Karpas-422 (cell line): ENCODE measurements around the gene DSCAML1. TPM values are rescaled to one million over a fixed set of nuclear protein-coding genes. Genes with fewer than 3 reads are reported as not detected.
"Not testable (repeated sequence)": the region's sequence is repeated elsewhere in the genome, so short reads cannot be mapped to it uniquely, and the experiment has no call there.

Experiments
- DNase-seq: peaks from one replicate; pipeline ENCODE4 v3.0.0-alpha.2; 2015
- H2AFZ ChIP-seq: fragments of 200-600 bp; sonication (generic); 2 replicates; pipeline ENCODE4 v1.6.1; 2014; ENCODE audit warnings: antibody characterized with exemption, low read length, mixed read lengths
- H3K27ac ChIP-seq: fragments of 200-600 bp; sonication (generic); 2 replicates; pipeline ENCODE4 v1.5.1; 2014; ENCODE audit warnings: mild to moderate bottlenecking, low read length, moderate library complexity
- H3K27me3 ChIP-seq: fragments of 200-600 bp; sonication (generic); 2 replicates; pipeline ENCODE4 v1.6.1; 2014; ENCODE audit warnings: low read length, mixed read lengths
- H3K36me3 ChIP-seq: fragments of 200-600 bp; sonication (generic); 2 replicates; pipeline ENCODE4 v1.6.1; 2014; ENCODE audit warnings: low read length, mixed read lengths; ENCODE audit not compliant: insufficient read depth
- H3K4me1 ChIP-seq: fragments of 200-600 bp; sonication (generic); 2 replicates; pipeline ENCODE4 v1.6.1; 2014; ENCODE audit warnings: mild to moderate bottlenecking, low read length, mixed read lengths
- H3K4me2 ChIP-seq: fragments of 200-600 bp; sonication (generic); 2 replicates; pipeline ENCODE4 v1.6.1; 2014; ENCODE audit warnings: low read length, low read depth, mild to moderate bottlenecking; ENCODE audit not compliant: poor library complexity, severe bottlenecking
- H3K4me3 ChIP-seq: fragments of 200-600 bp; sonication (generic); 2 replicates; pipeline ENCODE4 v1.5.1; 2014; ENCODE audit warnings: mild to moderate bottlenecking, antibody characterized with exemption, low read length, mixed read lengths
- H3K79me2 ChIP-seq: fragments of 200-600 bp; sonication (generic); 2 replicates; pipeline ENCODE4 v1.6.1; 2014; ENCODE audit warnings: mild to moderate bottlenecking, low read length, mixed read lengths
- H3K9ac ChIP-seq: fragments of 200-600 bp; sonication (generic); 2 replicates; pipeline ENCODE4 v1.6.0; 2014; ENCODE audit warnings: low read length
- H3K9me2 ChIP-seq: fragments of 200-600 bp; sonication (generic), shearing (Covaris generic); replicated peaks from 2 replicates; pipeline ENCODE4 v1.6.0; 2014; ENCODE audit warnings: mild to moderate bottlenecking, low read length, moderate library complexity; ENCODE audit not compliant: insufficient read depth
- H3K9me3 ChIP-seq: fragments of 300-700, 200-600 bp; sonication (generic); 2 replicates; pipeline ENCODE4 v1.6.1; 2014; ENCODE audit warnings: low read length, mixed read lengths
- H4K20me1 ChIP-seq: fragments of 200-600 bp; sonication (generic); 2 replicates; pipeline ENCODE4 v1.6.1; 2014; ENCODE audit warnings: mild to moderate bottlenecking, antibody characterized with exemption, low read length, low read depth; ENCODE audit not compliant: insufficient read depth
- total RNA-seq: library from RNA; depleted of rRNA; stranded (reverse); fragments of >200 nt; shearing (Covaris generic); gene quantifications from 2 replicates; pipeline ENCODE4 v1.2.3, GENCODE V29; 2014; ENCODE audit warnings: low replicate concordance

Gene DSCAML1
- total RNA-seq, 1 experiment from 2014 or later = not detected

DNA sequence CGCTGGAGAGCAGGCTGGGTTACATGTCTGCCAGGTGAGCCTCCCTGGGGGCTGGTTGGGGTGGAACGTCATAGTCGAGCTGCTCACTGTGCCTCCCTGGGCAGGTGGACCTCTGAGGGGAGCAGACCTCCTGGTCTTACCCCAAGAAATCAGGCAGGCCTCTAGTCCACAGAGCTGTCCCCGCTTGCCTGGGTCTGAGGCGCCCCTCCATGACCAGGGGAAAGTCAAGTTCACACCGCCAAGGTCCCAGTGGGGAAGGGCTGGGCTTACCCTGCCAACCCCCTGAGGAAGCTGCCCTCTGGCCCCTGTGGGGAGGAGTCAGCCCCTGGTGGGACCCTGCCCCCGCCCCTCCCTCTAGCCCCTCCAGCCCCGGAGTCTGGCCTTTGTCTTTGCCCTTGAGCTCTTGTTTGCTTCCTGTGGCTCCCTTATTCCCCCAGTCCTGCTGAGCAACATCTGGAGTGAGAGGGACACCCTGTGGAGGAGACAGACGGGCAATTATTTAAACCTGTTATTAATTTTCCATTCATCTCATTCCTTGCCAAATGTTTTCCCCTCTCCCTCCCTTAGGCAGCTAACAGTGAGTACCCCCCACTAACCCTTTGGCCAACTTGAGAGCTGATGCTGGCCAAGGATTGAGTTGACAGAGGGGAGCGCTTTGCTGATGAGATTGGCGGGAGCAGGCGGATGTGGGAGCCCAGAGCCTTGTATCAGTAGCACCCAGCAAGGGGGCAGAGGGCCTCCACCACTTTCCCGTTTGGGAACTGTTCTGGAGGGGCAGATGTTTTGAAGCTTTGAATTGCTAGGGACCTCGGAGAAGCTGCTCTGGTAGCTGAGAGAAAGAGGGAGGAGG is 385.9 kb downstream of the DSCAML1 start:
- no peak for DNase-seq
- no peaks in the 10 kb centered on the region for H3K27me3 ChIP-seq
- no peaks in the 10 kb centered on the region for H3K4me1 ChIP-seq
- no peak overlapping the region for H3K9ac ChIP-seq
- no peak overlapping the region for H3K4me3 ChIP-seq
- H3K9me2 ChIP-seq = no peaks in the 10 kb centered on the region
- H3K27ac ChIP-seq = no peak overlapping the region
- no peaks in the 10 kb centered on the region for H4K20me1 ChIP-seq
- H2AFZ ChIP-seq = no peak overlapping the region
- no peaks in the 10 kb centered on the region for H3K9me3 ChIP-seq
- no peaks in the 10 kb centered on the region for H3K36me3 ChIP-seq
- H3K4me2 ChIP-seq = no peak overlapping the region
- no peaks in the 10 kb centered on the region for H3K79me2 ChIP-seq

- no peak for DNase-seq
- H3K9me2 ChIP-seq = no peaks in the 10 kb centered on the region
Measured at GRCh38 chr11:117410238-117410637, 386.8 kb downstream of the DSCAML1 start.

DNA sequence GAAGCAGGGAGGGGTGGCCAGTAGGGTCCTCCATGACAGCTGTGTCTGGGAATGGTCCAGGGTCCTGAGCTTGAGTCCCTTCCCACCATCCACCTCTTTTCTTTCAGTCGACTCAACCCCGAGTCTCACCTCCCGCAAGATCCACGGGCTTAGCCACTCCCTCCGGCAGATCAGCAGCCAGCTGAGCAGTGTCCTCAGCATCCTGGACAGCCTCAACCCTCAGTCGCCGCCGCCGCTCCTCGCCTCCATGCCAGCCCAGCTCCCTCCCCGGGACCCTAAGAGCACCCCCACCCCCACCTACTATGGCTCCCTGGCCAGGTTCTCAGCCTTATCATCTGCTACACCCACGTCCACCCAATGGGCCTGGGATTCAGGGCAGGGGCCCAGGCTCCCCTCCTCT is 387.5 kb downstream of the DSCAML1 start:
- H3K9me2 ChIP-seq = no peaks in the 10 kb centered on the region
- no peak overlapping the region for H3K27ac ChIP-seq
- H4K20me1 ChIP-seq = no peaks in the 10 kb centered on the region
- no peak overlapping the region for H3K4me2 ChIP-seq
- no peaks in the 10 kb centered on the region for H3K79me2 ChIP-seq
- H3K9ac ChIP-seq = no peak overlapping the region
- DNase-seq = no peak
- no peak overlapping the region for H2AFZ ChIP-seq
- no peaks in the 10 kb centered on the region for H3K9me3 ChIP-seq
- no peaks in the 10 kb centered on the region for H3K4me1 ChIP-seq
- H3K36me3 ChIP-seq = no peaks in the 10 kb centered on the region
- H3K27me3 ChIP-seq = no peaks in the 10 kb centered on the region
- no peak overlapping the region for H3K4me3 ChIP-seq

More at GRCh38 chr11:117410238-117410637, 386.8 kb downstream of the DSCAML1 start:
- H3K4me2 ChIP-seq = no peak overlapping the region
- no peak overlapping the region for H3K4me3 ChIP-seq
- no peaks in the 10 kb centered on the region for H3K27me3 ChIP-seq
- H4K20me1 ChIP-seq = no peaks in the 10 kb centered on the region
- H3K4me1 ChIP-seq = no peaks in the 10 kb centered on the region
- no peaks in the 10 kb centered on the region for H3K9me3 ChIP-seq
- H3K9ac ChIP-seq = no peak overlapping the region
- no peak overlapping the region for H2AFZ ChIP-seq
- H3K79me2 ChIP-seq = no peaks in the 10 kb centered on the region
- H3K27ac ChIP-seq = no peak overlapping the region
- H3K36me3 ChIP-seq = no peaks in the 10 kb centered on the region

DNA sequence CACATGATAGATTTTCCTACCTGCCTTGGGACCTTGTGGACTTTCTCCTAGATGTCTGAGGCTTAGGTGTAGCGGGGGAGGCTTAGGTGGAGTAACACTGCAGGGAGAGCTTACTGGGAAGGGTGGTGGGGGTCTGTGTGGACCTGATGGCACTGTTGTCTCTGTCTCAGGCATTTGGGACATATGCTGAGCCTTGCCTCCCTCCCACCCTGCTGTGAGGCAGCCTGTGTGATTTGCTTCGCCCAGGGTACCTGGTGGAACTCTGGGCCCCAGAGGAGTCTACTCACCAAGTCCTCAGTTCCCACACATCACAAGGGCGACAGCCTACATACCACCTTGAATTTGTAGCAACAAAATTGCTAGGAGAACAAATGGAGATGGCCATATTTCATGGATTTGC is 388.7 kb downstream of the DSCAML1 start:
- Histone ChIP-seq H4K20me1 (no peaks in the 10 kb centered on the region), H3K9me3 (no peaks in the 10 kb centered on the region), H3K27ac (no peak overlapping the region), H3K4me2 (no peak overlapping the region), H3K4me1 (no peaks in the 10 kb centered on the region), H3K27me3 (no peaks in the 10 kb centered on the region), H2AFZ (no peak overlapping the region), H3K9me2 (no peaks in the 10 kb centered on the region), H3K36me3 (no peaks in the 10 kb centered on the region), H3K4me3 (no peak overlapping the region), H3K9ac (no peak overlapping the region), H3K79me2 (no peaks in the 10 kb centered on the region)
- DNase-seq = no peak

DNA sequence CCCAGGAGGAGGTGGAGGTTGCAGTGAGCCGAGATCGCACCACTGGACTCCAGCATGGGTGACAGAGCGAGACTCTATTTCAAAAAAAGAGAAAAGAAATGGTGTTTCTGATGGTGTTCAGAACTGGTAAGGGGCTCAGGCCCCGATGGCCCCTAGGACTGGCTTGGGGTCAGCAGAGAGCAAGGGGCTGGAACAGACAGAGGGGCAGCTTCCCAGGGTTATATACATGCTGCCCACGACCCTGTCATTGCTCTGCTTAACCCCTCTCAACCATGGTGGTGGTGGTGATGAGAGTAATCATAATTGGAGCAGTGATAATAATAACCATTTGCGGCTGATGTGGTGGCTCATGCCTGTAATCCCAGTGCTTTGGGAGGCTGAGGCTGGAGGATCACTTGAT is 390.0 kb downstream of the DSCAML1 start:
- Histone ChIP-seq H3K4me2 (no peak overlapping the region), H3K9me2 (no peaks in the 10 kb centered on the region), H3K36me3 (no peaks in the 10 kb centered on the region), H3K4me3 (no peak overlapping the region), H3K4me1 (no peaks in the 10 kb centered on the region), H3K79me2 (no peaks in the 10 kb centered on the region), H3K9me3 (no peaks in the 10 kb centered on the region), H3K27me3 (no peaks in the 10 kb centered on the region), H2AFZ (no peak overlapping the region), H3K9ac (no peak overlapping the region), H3K27ac (no peak overlapping the region), H4K20me1 (no peaks in the 10 kb centered on the region)
- no peak for DNase-seq

DNA sequence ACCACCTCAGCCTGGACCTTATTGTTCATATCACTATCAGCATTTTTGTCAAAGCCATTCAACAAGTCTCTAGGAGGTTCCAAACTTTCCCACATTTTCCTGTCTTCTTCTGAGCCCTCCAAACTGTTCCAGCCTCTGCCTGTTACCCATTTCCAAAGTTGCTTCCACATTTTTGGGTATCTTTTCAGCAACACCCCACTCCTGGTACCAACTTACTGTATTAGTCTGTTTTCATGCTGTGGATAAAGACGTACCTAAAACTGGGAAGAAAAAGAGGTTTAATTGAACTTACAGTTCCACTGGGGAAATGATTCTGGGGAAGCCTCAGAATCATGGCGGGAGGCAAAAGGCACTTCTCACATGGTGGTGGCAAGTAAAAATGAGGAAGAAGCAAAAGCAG is 391.1 kb downstream of the DSCAML1 start:
- not testable (repeated sequence) for H3K79me2 ChIP-seq, H2AFZ ChIP-seq, H3K9me3 ChIP-seq, H3K9ac ChIP-seq, H3K4me2 ChIP-seq, H3K4me1 ChIP-seq, DNase-seq, H3K27me3 ChIP-seq, H3K27ac ChIP-seq, H3K36me3 ChIP-seq, H4K20me1 ChIP-seq, H3K9me2 ChIP-seq, H3K4me3 ChIP-seq

DNA sequence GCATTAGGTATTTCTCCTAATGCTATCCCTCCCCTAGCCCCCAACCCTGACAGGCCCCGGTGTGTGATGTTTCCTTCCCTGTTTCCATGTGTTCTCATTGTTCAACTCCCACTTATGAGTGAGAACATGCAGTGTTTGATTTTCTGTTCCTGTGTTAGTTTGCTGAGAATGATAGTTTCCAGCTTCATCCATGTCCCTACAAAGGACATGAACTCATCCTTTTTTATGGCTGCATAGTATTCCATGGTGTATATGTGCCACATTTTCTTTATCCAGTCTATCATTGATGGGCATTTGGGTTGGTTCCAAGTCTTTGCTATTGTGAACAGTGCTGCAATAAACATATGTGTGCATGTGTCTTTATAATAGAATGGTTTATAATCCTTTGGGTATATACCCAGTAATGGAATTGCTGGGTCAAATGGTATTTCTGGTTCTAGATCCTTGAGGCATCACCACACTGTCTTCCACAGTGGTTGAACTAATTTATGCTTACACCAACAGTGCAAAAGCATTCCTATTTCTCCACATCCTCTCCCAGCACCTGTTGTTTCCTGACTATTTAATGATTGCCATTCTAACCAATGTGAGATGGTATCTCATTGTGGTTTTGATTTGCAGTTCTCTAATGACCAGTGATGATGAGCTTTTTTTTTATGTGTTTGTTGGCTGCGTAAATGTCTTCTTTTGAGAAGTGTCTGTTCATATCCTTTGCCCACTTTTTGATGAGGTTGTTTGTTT is 397.7 kb downstream of the DSCAML1 start:
- not testable (repeated sequence) for DNase-seq, H3K79me2 ChIP-seq, H3K27me3 ChIP-seq, H3K4me1 ChIP-seq, H3K9ac ChIP-seq, H3K27ac ChIP-seq, H3K4me2 ChIP-seq, H4K20me1 ChIP-seq, H3K9me2 ChIP-seq, H3K9me3 ChIP-seq, H2AFZ ChIP-seq, H3K36me3 ChIP-seq, H3K4me3 ChIP-seq

DNA sequence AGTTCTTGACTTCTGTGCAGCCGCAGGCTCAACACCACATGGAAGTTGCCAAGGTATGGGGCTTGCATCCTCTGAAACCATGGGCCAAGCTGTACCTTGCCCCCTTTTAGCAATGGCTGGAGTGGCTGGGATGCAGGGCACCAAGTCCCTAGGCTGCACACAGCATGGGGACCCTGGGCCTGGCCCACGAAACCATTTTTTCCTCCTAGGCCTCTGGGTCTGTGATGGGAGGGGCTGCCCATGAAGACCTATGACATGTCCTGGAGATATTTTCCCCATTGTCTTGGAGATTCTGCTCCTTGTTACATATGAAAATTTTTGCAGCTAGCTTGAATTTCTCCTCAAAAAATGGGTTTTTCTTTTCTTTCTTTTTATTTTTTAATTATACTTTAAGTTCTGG is 398.4 kb downstream of the DSCAML1 start:
- H3K79me2 ChIP-seq, H3K36me3 ChIP-seq, DNase-seq, H3K4me2 ChIP-seq, H3K9me3 ChIP-seq, H2AFZ ChIP-seq, H3K9me2 ChIP-seq, H3K27ac ChIP-seq, H3K4me3 ChIP-seq, H3K4me1 ChIP-seq, H3K27me3 ChIP-seq, H4K20me1 ChIP-seq, H3K9ac ChIP-seq: not testable (repeated sequence)
